ENCODE results near the gene APOC3.
"Not testable (repeated sequence)": the region's sequence is repeated elsewhere in the genome, so short reads cannot be mapped to it uniquely, and the experiment has no call there.

APOC3 gene

GRCh38 chr11:116829525-116830183 is at the start of gene APOC3:
APOC3 (plus strand) TSS chr11:116829907; CDS start chr11:116830583, 676 bp downstream.
- DNase-seq = no peak

GRCh38 chr11:116782728-116783127 is 47.0 kb upstream of the APOC3 start:
- DNase-seq = no peak

GRCh38 chr11:116786326-116786725 is 43.4 kb upstream of the APOC3 start:
- DNase-seq = no peak

- DNase-seq = no peak
Observed at GRCh38 chr11:116786966-116787365, 42.7 kb upstream of the APOC3 start.

DNA sequence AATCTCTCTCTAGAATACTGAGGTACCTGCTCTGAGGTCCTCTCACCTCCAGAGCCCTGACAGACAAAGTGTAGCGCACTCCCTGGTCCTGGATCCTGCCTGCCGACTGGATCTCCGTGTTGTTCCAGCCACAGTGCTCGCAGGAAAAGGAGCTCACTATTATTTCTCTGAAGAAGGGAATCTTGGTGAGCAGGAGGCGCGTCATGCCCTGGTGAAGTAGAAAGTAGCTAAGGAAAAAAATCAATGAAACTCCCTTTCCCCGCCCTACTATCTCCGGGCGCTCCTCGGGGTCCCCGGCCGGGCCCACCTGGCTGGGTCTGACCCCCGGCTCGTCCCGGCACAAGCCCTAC is 42.3 kb upstream of the APOC3 start:
- DNase-seq = no peak

DNA sequence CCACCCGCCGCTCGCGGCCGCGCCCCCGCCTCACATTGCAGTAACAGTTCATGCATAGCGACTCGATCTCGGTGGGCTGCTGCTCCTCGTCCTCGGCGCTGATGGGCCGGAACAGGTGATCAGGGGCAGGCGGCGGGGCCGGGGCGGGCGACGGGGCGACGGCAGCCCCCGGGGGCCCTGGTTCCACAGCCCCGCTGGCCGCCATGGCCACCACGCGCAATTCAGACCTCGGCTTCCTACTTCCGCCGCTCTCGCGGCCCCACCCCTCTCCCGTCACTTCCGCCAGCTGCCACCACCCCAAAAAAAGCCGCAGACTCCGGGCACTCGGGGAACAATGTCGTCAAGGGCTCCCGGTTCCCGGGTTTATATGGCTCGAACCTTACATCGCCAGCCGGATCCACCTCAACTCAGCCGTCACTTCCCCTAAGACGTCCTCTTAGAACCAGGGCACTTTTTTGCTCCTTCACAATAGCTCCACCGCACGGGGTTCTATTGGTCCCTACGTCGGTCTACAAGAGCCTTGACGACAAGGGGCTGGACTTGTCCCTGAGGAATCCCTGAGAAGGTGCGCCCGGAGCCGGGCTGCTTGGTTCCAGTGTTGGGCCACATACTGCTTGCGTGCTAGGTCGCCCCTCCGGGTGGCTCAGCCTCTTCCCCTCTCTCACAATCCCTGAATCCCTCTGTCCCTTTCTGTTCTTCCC is 41.8 kb upstream of the APOC3 start, which contains the start of gene ZPR1:
Gene ZPR1 (minus strand): TSS at position 238 of the 701 bp plus-strand sequence. CDS start 33 bp downstream, at position 205.
- DNase-seq = peak; percentile 85

- DNase-seq = no peak
Observed at GRCh38 chr11:116788534-116788933, 41.2 kb upstream of the APOC3 start.

DNA sequence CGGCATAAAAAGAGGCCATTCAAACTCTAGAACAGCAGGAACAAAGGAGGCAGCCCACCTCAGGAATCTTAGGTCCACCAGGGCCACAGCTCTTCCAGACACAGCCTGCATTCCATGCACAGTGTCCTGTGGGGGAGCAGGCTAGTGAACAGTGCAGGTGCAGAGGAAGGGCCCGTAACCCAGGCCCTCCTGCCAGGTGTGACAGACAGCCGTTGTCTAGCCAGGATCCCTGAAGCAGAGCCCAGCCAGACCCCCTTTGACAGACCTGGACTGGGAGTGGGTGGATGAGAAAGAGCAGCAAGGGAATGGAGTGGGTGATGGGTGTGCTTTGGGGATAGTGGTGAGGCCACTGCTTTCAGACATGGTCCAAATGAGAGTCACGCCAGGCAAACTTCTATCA is 40.7 kb upstream of the APOC3 start:
- DNase-seq = no peak

GRCh38 chr11:116790167-116791001 is 39.3 kb upstream of the APOC3 start:
- no peak for DNase-seq

DNA sequence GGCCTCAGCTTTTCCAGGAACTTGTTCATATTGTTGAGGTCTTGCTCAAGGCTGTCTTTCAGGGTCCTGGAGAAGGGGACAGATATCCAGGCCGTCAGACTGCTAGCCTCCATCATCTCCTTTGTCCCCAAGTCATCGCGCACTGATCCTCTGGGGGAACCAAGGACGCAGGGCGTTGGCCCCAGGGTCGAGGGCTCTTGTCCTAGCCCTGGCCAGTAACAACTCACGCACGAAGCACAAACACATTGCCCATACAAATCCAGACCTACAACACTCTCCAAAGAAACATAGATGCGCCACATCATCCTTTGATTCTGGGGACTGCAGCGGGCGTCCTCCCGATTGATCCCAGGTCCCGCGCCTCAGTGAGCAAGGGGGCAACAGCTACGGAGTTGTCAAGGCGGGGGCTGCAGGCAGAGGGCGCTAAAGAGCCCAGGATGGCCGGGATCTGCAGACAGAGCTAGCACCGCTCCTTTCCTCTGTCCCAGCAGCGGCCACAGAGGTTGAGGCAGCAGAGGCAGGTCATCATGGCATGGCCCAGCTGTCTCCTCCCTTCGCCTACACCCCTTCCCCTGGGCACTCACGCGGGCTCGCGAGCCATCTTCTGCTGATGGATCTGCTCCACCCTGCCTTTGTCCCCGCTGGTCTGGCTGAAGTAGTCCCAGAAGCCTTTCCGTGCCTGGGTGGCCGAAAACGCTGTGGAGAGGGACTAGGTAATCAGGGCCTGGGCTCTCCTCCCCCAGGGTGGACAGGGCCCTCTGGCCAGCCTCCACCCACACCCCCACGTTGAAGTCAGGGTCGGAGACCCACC is 38.5 kb upstream of the APOC3 start:
- peak; percentile 75 for DNase-seq

DNA sequence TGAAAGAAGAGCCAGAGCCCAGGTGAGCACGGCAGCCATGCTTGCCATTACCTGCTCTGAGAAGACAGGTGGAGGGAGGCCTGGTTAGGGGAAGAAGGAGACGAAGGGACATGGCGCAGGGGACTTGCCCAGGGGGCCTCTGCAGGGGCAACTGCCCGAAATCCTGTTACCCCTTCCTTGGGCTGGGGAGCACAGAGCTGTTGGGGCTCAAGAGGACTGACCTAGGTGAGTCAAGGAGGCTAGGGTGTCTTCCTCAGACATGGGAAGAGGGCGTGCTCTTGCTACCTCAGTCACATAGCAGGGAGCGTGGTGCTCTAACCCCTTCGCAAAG is 37.9 kb upstream of the APOC3 start, which contains the start of gene APOA5:
Gene APOA5 (minus strand): TSS at position 67 of the 331 bp plus-strand sequence. CDS start 19 bp downstream, at position 48.
- DNase-seq = no peak

- DNase-seq = no peak
Observed at GRCh38 chr11:116792144-116792868, 37.4 kb upstream of the APOC3 start.

DNA sequence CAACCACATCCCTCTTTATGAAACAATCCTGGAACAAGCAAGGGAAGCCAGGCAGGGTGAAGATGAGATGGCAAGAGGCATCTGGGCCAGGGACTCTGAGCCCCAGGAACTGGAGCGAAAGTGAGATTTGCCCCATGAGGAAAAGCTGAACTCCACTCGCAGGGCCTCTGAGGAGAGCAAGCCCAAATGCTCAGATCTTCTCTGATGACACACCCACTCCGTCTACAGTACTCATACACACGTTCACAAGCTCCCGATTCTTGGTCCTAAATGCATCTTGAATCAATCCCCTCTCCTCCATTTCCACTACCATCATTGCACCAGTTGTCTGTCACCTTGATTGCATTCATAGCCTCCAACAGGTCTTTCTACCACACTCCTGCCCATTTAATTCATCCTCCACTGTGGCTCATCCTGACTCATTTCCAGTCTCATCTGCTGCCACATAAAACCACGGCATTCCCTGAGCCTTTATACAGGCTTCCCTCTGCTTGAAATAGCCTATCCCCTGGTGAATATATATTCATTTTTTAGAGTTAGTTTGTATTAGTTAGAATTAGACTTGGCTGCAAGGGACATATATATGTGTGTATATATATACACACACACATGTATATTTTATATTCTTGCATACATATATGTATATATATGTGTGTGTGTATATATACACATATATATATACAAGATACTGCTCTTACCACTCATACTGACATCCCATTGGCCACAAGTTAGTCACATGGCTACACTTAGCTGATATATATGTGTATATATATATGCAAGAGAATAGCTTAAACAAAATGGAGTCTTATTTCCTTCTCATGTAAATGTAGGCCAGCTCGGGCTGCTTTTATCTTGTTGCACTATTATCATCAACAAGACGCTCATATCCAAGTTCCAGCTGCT is 36.6 kb upstream of the APOC3 start:
- DNase-seq = no peak

DNA sequence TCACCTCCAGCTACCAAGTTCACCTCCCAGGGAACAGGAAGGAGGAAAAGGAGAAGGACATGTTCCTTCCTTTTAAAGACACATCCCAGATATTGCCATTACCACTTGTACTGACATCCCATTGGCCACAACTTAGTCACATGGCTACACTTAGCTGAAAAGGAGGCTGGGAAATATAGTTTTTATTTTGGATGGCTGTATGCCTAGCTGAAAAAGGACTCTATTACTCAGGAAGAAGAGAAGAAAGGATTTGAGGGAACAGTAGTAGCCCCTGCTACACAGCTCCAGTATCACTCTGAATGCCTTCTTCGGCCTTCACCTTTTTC is 36.0 kb upstream of the APOC3 start:
- no peak for DNase-seq

DNA sequence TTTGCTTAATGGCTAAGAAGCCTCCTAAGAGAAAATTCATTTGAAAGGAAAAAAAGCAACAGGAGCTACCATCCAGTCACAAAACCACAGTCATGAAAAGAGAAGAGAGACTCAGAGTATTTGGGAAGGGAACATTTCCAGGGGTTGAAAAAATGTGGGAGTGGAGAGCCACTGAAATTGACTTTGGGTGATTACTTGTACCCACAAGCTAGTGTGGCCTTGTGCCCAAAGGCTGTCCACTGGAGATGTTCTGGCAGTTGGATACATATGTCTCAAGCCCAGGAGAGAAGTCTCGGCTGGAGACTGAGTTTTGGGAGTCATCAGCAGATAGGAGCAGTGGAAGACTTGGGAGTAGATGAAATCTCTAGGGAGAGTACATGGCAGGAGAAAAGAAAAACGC is 34.9 kb upstream of the APOC3 start:
- DNase-seq = no peak

DNA sequence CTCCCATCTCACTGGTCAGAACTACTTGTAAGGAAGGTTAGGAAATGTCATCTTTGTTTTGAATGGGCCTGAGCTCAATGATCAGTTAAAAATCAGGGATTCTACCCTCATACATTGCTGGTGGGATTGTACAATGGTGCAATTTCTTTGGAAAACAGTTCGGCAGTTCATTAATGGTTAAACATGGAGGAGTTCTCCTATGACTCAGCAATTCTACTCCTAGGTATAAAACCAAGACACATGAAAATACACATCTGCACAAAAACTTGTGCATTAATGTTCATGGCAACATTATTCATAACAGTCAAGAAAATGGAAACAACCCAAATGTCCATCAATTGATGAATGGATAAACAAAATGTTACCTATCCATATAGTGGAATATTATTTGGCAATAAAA is 33.2 kb upstream of the APOC3 start:
- DNase-seq = no peak

GRCh38 chr11:116797816-116798215 is 31.9 kb upstream of the APOC3 start:
- DNase-seq = no peak

DNA sequence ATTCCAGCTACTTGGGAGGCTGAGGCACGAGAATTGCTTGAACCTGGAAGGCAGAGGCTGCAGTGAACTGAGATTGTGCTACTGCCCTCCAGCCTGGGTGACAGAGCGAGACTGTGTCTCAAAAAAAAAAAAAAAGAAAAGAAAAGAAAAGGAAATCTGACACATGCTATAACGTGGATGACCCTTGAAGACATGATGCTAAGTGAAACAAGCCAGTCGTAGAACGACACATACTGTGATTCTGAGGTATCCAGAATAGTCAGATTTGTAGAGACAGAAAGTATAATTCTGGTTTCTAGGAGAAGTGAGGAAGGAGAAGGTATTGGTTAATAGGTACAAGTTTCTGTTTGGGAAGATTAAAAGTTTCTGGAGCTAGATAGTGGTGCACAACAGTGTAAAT is 31.3 kb upstream of the APOC3 start:
- no peak for DNase-seq

GRCh38 chr11:116800610-116801009 is 29.1 kb upstream of the APOC3 start:
- no peak for DNase-seq

DNA sequence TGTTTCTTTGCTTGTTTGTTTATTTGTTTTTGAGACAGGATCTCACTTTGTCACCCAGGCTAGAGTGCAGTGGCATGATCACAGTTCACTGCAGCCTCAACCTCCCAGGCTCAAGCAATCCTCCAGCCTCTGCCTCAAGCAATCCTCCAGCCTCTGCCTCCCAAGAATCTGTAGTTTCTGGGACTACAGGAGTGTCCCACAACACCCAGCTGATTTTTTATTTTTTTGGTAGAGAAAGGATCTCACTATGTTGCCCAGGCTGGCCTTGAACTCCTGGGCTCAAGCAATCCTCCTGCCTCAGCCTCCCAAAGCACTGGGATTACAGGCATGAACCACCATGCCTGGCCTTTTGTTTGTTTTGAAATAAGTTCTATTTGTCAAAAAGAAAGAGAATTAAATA is 28.0 kb upstream of the APOC3 start:
- not testable (repeated sequence) for DNase-seq

GRCh38 chr11:116804001-116804400 is 25.7 kb upstream of the APOC3 start:
- DNase-seq = no peak

All from activated CD4-positive, alpha-beta T cell treated with anti-CD3 and anti-CD28 coated beads, Interleukin-2, amount 50 U/mL, for 1 hour (primary cell).